ENCODE results near the gene ETDC. TPM values are rescaled to one million over a fixed set of nuclear protein-coding genes. Genes with fewer than 3 reads are reported as not detected.

The ETDC gene
- total RNA-seq (2022; extraction: Qiagen RNA extraction; ENCODE audit: low read depth): not detected in 5 replicates

GRCh38 chrX:135309430-135309923, at the start of gene ETDC:
TSS of gene ETDC (plus strand) at chrX:135309480. CDS start at chrX:135309480, 0 bp downstream.

Other genes starting within 250 kb of the ETDC start
- gene SMIM10L2B, start 210.8 kb upstream of the ETDC start, total RNA-seq (2022; extraction: Qiagen RNA extraction; ENCODE audit: low read depth): 0.05 to 0.07 TPM (median 0.05 TPM) in 4 of 5 replicates, not detected in the other
- not detected in 5 replicates for gene ETDB, start 189.0 kb upstream of the ETDC start, total RNA-seq (2022; extraction: Qiagen RNA extraction; ENCODE audit: low read depth)
- gene CT55, start 138.1 kb upstream of the ETDC start, total RNA-seq (2022; extraction: Qiagen RNA extraction; ENCODE audit: low read depth): not detected in 5 replicates
- gene ETDA, start 57.4 kb upstream of the ETDC start, total RNA-seq (2022; extraction: Qiagen RNA extraction; ENCODE audit: low read depth): not detected in 5 replicates
- gene ZNF75D, start 34.6 kb downstream of the ETDC start, total RNA-seq (2022; extraction: Qiagen RNA extraction; ENCODE audit: low read depth): 2.5 to 3.2 TPM (median 3.1 TPM) in 5 replicates
- gene ZNF449, start 35.3 kb downstream of the ETDC start, total RNA-seq (2022; extraction: Qiagen RNA extraction; ENCODE audit: low read depth): 2.8 to 4.7 TPM (median 4.0 TPM) in 5 replicates
- gene SMIM10L2A, start 112.5 kb downstream of the ETDC start, total RNA-seq (2022; extraction: Qiagen RNA extraction; ENCODE audit: low read depth): 0.10 to 0.21 TPM (median 0.15 TPM) in 5 replicates
- gene INTS6L, start 211.2 kb downstream of the ETDC start, total RNA-seq (2022; extraction: Qiagen RNA extraction; ENCODE audit: low read depth): 0.08 to 0.31 TPM (median 0.14 TPM) in 5 replicates

Data from A549 treated with GW870086 at 1 μM for 4 hours (cell line).